Non-pigmented ciliary epithelial cell (primary cell): ENCODE results near the gene METTL24.

ENCODE experiments used
- DNase-seq: peaks from one replicate; pipeline ENCODE4 v3.0.0-alpha.2; 2010; ENCODE audit warnings: low read depth

The METTL24 gene

GRCh38 chr6:110195639-110196038, 162.5 kb downstream of the METTL24 start:
- no peak for DNase-seq
